Spinal cord (tissue), 10 donors: ENCODE data around the gene ZDHHC8. TPM values are rescaled to one million over a fixed set of nuclear protein-coding genes. Genes with fewer than 3 reads are reported as not detected.

ENCODE experiments used
- DNase-seq, 6 donors: peaks; one replicate each; pipeline versions ENCODE4 v3.0.0 to v3.0.0-alpha.2; 2013 to 2015; ENCODE audit warnings: low spot score in 6 of 6, low read depth in 4 of 6
- H3K27ac ChIP-seq: one replicate; pipeline ENCODE4 v1.5.1; 2013; ENCODE audit warnings: low read depth, low read length, control low read depth
- H3K27me3 ChIP-seq: one replicate; pipeline ENCODE4 v1.6.1; 2013; ENCODE audit warnings: low read length; ENCODE audit not compliant: control insufficient read depth, insufficient read depth
- H3K36me3 ChIP-seq: one replicate; pipeline ENCODE4 v1.6.1; 2013; ENCODE audit warnings: low read length; ENCODE audit not compliant: control insufficient read depth, insufficient read depth
- H3K4me1 ChIP-seq: one replicate; pipeline ENCODE4 v1.6.1; 2013; ENCODE audit warnings: low read length; ENCODE audit not compliant: control insufficient read depth, insufficient read depth
- H3K4me3 ChIP-seq: one replicate; pipeline ENCODE4 v1.5.1; 2013; ENCODE audit warnings: low read depth, low read length, control low read depth
- H3K9me3 ChIP-seq: one replicate; pipeline ENCODE4 v1.6.1; 2013; ENCODE audit warnings: low read length; ENCODE audit not compliant: control insufficient read depth, insufficient read depth
- WGBS: methylation state at CpG from one replicate; pipeline ENCODE4 v1.1.5; 2013; ENCODE audit warnings: missing lambda C conversion rate; ENCODE audit not compliant: insufficient coverage; 5-methylcytosine and 5-hydroxymethylcytosine counted together
- polyA plus RNA-seq, 2 donors: library from polyadenylated mRNA; unstranded; fragments of 120-200 nt; gene quantifications; one replicate each; pipeline ENCODE4 v1.2.1, GENCODE V29; 2013; ENCODE audit not compliant: insufficient read length in 2 of 2
- total RNA-seq, 2 donors: library from RNA; depleted of rRNA in 1 of 2; stranded (reverse); fragments of 120-200 nt in 1 of 2; fragments of >200 nt in 1 of 2; gene quantifications; one replicate each; pipeline versions ENCODE4 v1.2.3 to v1.2.4, GENCODE V29; 2013 to 2014
- donor health status: healthy.

Gene ZDHHC8
- total and polyA plus RNA-seq, 4 donors: 9.5 to 64.4 (median 36.5) TPM

DNA sequence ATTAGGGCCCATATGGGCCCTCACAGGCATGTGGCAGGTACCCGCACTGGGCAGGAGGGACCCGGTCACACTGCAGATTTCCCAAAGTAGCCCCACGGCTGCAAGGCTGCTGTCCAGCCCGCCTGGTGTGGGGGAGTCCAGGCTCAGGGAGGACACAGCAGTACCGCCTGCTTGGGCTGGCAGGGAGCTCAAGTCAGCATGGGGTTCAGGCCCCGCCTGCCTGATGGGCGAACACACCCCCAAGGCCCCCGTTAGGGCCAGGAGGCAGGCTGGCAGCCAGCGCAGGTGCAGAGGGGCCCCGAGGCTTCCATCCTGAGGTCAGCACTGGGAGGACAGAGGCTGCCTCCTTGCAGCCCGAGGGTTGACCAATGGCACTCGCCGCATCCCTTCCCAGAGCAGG lies 5.5 kb downstream of the ZDHHC8 start:
- Histone ChIP-seq H3K4me3 (no peak overlapping the region), H3K36me3 (peaks cover 82% of the 10 kb centered on the region), H3K27ac (no peak overlapping the region), H3K9me3 (no peaks in the 10 kb centered on the region), H3K27me3 (no peaks in the 10 kb centered on the region), H3K4me1 (peaks cover 61% of the 10 kb centered on the region)
- 78% methylated on average over 13 of the region's 13 CpGs for WGBS
- no peak for DNase-seq

- Histone ChIP-seq H3K9me3 (no peaks in the 10 kb centered on the region), H3K27ac (no peak overlapping the region), H3K4me1 (peaks cover 54% of the 10 kb centered on the region), H3K27me3 (no peaks in the 10 kb centered on the region), H3K4me3 (no peak overlapping the region), H3K36me3 (peaks cover 86% of the 10 kb centered on the region)
- DNase-seq: no peak
- 48% methylated on average over 25 of the region's 26 CpGs for WGBS
Measured at GRCh38 chr22:20137671-20138416, 6.2 kb downstream of the ZDHHC8 start.

DNA sequence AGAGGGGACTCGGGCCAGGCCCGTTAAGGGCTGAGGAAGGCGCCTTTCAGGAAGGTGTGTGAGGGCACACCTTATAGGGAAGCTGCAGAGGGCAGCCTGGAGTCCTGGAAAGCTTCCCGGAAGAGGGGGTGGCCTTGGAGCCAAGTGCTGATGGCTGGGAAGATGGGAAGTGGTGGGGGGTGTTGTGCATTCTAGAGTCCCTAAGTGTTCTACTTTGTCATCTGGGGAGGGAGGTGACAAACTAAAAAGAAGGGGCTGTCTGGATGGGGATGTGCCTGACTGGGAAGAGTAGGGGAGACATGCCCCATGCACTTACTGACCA lies 6.8 kb downstream of the ZDHHC8 start:
- no peaks in the 10 kb centered on the region for H3K27me3 ChIP-seq
- H3K4me1 ChIP-seq: peaks cover 49% of the 10 kb centered on the region
- peaks cover 91% of the 10 kb centered on the region for H3K36me3 ChIP-seq
- H3K4me3 ChIP-seq: no peak overlapping the region
- no peaks in the 10 kb centered on the region for H3K9me3 ChIP-seq
- DNase-seq: no peak
- 67% methylated on average over 4 of the region's 4 CpGs for WGBS
- H3K27ac ChIP-seq: no peak overlapping the region

DNA sequence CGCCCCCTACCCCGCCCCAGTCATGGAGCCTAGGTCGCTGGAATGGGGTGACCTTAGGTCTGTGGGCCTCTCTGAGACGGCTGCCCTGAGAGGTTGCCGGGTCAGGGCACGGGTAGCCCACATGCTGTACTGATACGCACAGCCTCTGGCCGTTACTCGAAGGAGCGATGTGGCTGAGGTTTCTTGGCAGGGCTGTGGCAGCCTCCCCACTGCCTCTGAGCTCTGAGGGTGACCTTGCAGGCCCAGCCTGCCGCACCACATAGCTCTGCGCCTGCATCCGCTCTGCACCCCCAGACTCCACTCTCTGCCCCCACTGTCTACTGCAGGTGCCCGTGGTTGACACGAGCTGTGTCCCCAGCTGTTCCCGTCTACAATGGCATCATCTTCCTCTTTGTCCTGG lies 7.3 kb downstream of the ZDHHC8 start:
- 93% methylated on average over 16 of the region's 16 CpGs for WGBS
- H3K27me3 ChIP-seq: no peaks in the 10 kb centered on the region
- H3K4me1 ChIP-seq: peaks cover 44% of the 10 kb centered on the region
- H3K4me3 ChIP-seq: no peak overlapping the region
- H3K9me3 ChIP-seq: no peaks in the 10 kb centered on the region
- peaks cover 93% of the 10 kb centered on the region for H3K36me3 ChIP-seq
- no peak for DNase-seq
- no peak overlapping the region for H3K27ac ChIP-seq

GRCh38 chr22:20139391-20140106 lies 7.9 kb downstream of the ZDHHC8 start:
- no peak overlapping the region for H3K27ac ChIP-seq
- H3K36me3 ChIP-seq: peaks cover 93% of the 10 kb centered on the region
- DNase-seq: no peak
- H3K4me3 ChIP-seq: no peak overlapping the region
- H3K4me1 ChIP-seq: peaks cover 37% of the 10 kb centered on the region
- H3K9me3 ChIP-seq: no peaks in the 10 kb centered on the region
- 95% methylated on average over 36 of the region's 36 CpGs for WGBS
- no peaks in the 10 kb centered on the region for H3K27me3 ChIP-seq

GRCh38 chr22:20140107-20140445 lies 8.5 kb downstream of the ZDHHC8 start:
- Histone ChIP-seq H3K4me3 (no peak overlapping the region), H3K27ac (no peak overlapping the region), H3K4me1 (peaks cover 36% of the 10 kb centered on the region), H3K36me3 (peaks cover 98% of the 10 kb centered on the region), H3K27me3 (no peaks in the 10 kb centered on the region), H3K9me3 (no peaks in the 10 kb centered on the region)
- WGBS: 94% methylated on average over 10 of the region's 11 CpGs
- no peak for DNase-seq

DNA sequence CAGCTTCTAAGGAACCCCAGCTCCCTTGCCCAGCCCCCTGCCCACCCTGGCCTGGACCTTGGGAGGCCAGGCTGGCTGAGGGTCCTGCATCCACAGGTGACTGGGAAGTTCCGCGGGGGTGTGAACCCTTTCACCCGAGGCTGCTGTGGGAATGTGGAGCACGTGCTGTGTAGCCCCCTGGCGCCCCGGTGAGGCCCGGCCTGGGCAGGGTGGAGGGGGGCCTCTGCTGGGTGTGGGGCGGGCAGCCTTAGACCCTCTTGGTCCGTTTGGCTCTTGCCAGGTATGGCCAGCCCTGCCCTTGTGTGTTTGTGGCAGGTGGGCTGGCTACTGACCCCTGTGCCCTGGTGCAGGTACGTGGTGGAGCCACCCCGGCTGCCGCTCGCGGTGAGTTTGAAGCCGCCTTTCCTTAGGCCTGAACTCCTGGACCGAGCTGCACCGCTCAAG lies 8.9 kb downstream of the ZDHHC8 start:
- Histone ChIP-seq H3K4me3 (no peak overlapping the region), H3K36me3 (peaks cover 98% of the 10 kb centered on the region)
- 93% methylated on average over 17 of the region's 17 CpGs for WGBS

DNA sequence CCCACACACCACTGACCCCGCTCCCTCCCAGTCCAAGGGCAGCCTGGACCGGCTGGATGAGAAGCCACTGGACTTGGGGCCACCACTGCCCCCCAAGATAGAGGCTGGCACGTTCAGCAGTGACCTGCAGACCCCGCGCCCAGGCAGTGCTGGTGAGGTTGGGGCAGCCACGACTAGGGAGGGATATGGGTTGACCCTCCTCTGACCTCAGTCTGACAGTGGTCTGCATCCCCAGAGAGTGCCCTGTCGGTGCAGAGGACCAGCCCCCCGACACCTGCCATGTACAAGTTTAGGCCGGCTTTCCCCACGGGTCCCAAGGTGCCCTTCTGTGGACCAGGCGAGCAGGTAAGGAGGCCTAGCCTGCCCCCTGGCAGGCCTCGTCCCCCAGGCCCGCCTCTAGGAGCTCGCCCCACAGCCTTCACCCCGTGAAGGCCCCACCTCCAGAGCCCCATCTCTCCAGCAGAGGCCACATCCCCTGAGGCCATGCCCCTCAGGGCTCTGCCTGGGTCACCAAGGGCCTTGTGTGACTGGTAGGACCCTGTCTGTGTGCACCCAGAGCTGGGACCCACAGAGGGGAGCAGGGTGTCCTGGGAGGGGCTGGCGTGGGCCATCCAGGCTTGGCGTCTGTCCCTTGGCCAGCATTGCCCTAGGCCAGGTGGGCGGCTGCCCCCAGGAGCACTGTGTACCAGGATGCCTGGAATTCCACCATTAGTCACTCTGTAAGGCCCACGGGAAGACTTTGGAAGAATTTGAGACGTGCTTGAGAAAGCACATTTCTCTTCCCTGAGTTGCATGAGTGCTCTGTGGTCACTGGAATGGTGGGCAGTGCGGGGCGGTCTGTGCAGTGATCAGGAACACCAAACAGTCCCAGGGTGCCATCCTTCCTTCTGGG lies 9.8 kb downstream of the ZDHHC8 start:
- H3K4me3 ChIP-seq: no peak overlapping the region
- H3K9me3 ChIP-seq: no peaks in the 10 kb centered on the region
- H3K27ac ChIP-seq: no peak overlapping the region
- WGBS: 93% methylated on average over 21 of the region's 22 CpGs
- H3K4me1 ChIP-seq: peaks cover 24% of the 10 kb centered on the region
- peaks cover 97% of the 10 kb centered on the region for H3K36me3 ChIP-seq
- no peak for DNase-seq
- no peaks in the 10 kb centered on the region for H3K27me3 ChIP-seq

More for the DNA sequence above, 8.9 kb downstream of the ZDHHC8 start:
- Histone ChIP-seq H3K4me1 (peaks cover 31% of the 10 kb centered on the region), H3K27me3 (no peaks in the 10 kb centered on the region), H3K9me3 (no peaks in the 10 kb centered on the region), H3K27ac (no peak overlapping the region)
- no peak for DNase-seq

DNA sequence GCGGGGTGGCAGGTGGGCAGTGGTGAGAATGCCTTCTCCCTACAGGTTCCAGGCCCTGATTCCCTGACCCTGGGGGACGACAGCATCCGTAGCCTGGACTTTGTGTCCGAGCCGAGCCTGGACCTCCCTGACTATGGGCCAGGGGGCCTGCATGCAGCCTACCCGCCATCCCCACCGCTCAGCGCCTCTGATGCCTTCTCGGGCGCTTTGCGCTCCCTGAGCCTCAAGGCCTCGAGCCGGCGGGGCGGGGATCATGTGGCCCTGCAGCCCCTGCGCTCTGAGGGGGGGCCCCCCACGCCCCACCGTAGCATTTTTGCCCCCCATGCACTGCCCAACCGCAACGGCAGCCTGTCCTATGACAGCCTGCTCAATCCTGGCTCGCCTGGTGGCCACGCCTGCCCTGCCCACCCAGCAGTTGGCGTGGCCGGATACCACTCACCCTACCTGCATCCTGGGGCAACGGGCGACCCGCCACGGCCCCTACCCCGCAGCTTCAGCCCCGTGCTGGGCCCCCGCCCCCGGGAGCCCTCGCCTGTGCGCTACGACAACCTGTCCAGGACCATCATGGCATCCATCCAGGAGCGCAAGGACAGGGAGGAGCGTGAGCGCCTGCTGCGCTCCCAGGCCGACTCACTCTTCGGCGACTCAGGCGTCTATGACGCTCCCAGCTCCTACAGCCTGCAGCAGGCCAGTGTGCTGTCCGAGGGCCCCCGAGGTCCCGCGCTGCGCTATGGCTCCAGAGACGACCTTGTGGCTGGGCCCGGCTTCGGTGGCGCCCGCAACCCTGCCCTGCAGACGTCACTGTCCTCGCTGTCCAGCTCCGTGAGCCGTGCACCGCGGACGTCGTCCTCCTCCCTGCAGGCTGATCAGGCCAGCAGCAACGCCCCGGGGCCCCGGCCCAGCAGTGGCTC lies 11.4 kb downstream of the ZDHHC8 start:
- Histone ChIP-seq H3K4me1 (peaks cover 9% of the 10 kb centered on the region), H3K36me3 (peaks cover 97% of the 10 kb centered on the region), H3K4me3 (no peak overlapping the region), H3K27ac (no peak overlapping the region), H3K27me3 (no peaks in the 10 kb centered on the region), H3K9me3 (no peaks in the 10 kb centered on the region)
- WGBS: 91% methylated on average over 65 of the region's 65 CpGs
- DNase-seq: no peak
